HFFc6 (cell line): Measurements from ENCODE around the gene IRF2BP1. TPM values are rescaled to one million over a fixed set of nuclear protein-coding genes. Genes with fewer than 3 reads are reported as not detected.

Experiments
- DNase-seq: peaks from one replicate; pipeline ENCODE4 v3.0.0-alpha.2; 2018
- H3K27ac Mint-ChIP-seq: 2 replicates; pipeline ENCODE4 v1.8.0; 2020; ENCODE audit warnings: mild to moderate bottlenecking, mixed read lengths
- H3K27me3 Mint-ChIP-seq: 2 replicates; pipeline ENCODE4 v1.8.0; 2021; ENCODE audit warnings: mild to moderate bottlenecking, moderate library complexity, mixed read lengths; ENCODE audit not compliant: insufficient read depth
- H3K36me3 Mint-ChIP-seq: 2 replicates; pipeline ENCODE4 v1.8.0; 2021; ENCODE audit warnings: low read depth, mixed read lengths
- H3K4me1 Mint-ChIP-seq: 2 replicates; pipeline ENCODE4 v1.8.0; 2020; ENCODE audit warnings: low read depth, mixed read lengths
- H3K4me3 Mint-ChIP-seq: 2 replicates; pipeline ENCODE4 v1.8.0; 2020; ENCODE audit warnings: mild to moderate bottlenecking, moderate library complexity, mixed read lengths
- H3K9me3 Mint-ChIP-seq: 2 replicates; pipeline ENCODE4 v1.8.0; 2020; ENCODE audit warnings: mild to moderate bottlenecking, mixed read lengths
- CTCF ChIP-seq: fragments of 200-600 bp; sonication (generic); IDR thresholded peaks from 2 replicates; pipeline ENCODE4 v1.5.0; 2021; ENCODE audit warnings: antibody characterized with exemption, mild to moderate bottlenecking
- total RNA-seq, 6 experiments: library from RNA; stranded (reverse); fragmentation: NEBNext Ultra II Directional; extraction: Animal tissue kit (Norgen Biotek cat#: 25700); gene quantifications; 2 replicates in 1 of 6; 3 replicates in 5 of 6; pipeline ENCODE4 v1.2.3, GENCODE V29; 2021

Gene IRF2BP1
- total RNA-seq, 6 experiments from 2014 or later = 19.3 to 25.0 (median 21.8) TPM

- no peak overlapping the region for H3K4me3 Mint-ChIP-seq
- no peak for TF ChIP-seq CTCF
- H3K4me1 Mint-ChIP-seq = no peaks in the 10 kb centered on the region
- H3K27me3 Mint-ChIP-seq = peaks cover 27% of the 10 kb centered on the region
- no peaks in the 10 kb centered on the region for H3K36me3 Mint-ChIP-seq
- no peaks in the 10 kb centered on the region for H3K9me3 Mint-ChIP-seq
- no peak overlapping the region for H3K27ac Mint-ChIP-seq
- no peak for DNase-seq
Observed at GRCh38 chr19:45876411-45877197, 9.3 kb downstream of the IRF2BP1 start.

GRCh38 chr19:45876161-45876410 lies 9.9 kb downstream of the IRF2BP1 start:
- no peaks in the 10 kb centered on the region for H3K4me1 Mint-ChIP-seq
- DNase-seq = no peak
- TF ChIP-seq CTCF = no peak
- no peaks in the 10 kb centered on the region for H3K9me3 Mint-ChIP-seq
- H3K27ac Mint-ChIP-seq = no peak overlapping the region
- H3K27me3 Mint-ChIP-seq = peaks cover 29% of the 10 kb centered on the region
- no peaks in the 10 kb centered on the region for H3K36me3 Mint-ChIP-seq
- H3K4me3 Mint-ChIP-seq = no peak overlapping the region

GRCh38 chr19:45874620-45874966 lies 11.3 kb downstream of the IRF2BP1 start:
- H3K4me3 Mint-ChIP-seq = no peak overlapping the region
- no peak overlapping the region for H3K27ac Mint-ChIP-seq
- H3K9me3 Mint-ChIP-seq = no peaks in the 10 kb centered on the region
- no peaks in the 10 kb centered on the region for H3K4me1 Mint-ChIP-seq
- no peak for DNase-seq
- no peak for TF ChIP-seq CTCF
- no peaks in the 10 kb centered on the region for H3K36me3 Mint-ChIP-seq
- peaks cover 27% of the 10 kb centered on the region for H3K27me3 Mint-ChIP-seq

- Mint-ChIP-seq H3K4me3 (no peak overlapping the region), H3K36me3 (no peaks in the 10 kb centered on the region), H3K9me3 (no peaks in the 10 kb centered on the region), H3K27ac (no peak overlapping the region), H3K27me3 (peaks cover 27% of the 10 kb centered on the region), H3K4me1 (no peaks in the 10 kb centered on the region)
- no peak for TF ChIP-seq CTCF
- DNase-seq = no peak
Observed at GRCh38 chr19:45873219-45873772, 12.6 kb downstream of the IRF2BP1 start.

- DNase-seq = no peak
- Mint-ChIP-seq H3K27ac (no peak overlapping the region), H3K27me3 (peaks cover 26% of the 10 kb centered on the region), H3K4me1 (no peaks in the 10 kb centered on the region), H3K9me3 (no peaks in the 10 kb centered on the region), H3K36me3 (no peaks in the 10 kb centered on the region), H3K4me3 (no peak overlapping the region)
- TF ChIP-seq CTCF = no peak
Observed at GRCh38 chr19:45872095-45872919, 13.6 kb downstream of the IRF2BP1 start.
